ENCODE data around the gene LILRB3.

GRCh38 chr19:54271106-54271505, 48.3 kb upstream of the LILRB3 start:
- TF ChIP-seq, protein P1, sequence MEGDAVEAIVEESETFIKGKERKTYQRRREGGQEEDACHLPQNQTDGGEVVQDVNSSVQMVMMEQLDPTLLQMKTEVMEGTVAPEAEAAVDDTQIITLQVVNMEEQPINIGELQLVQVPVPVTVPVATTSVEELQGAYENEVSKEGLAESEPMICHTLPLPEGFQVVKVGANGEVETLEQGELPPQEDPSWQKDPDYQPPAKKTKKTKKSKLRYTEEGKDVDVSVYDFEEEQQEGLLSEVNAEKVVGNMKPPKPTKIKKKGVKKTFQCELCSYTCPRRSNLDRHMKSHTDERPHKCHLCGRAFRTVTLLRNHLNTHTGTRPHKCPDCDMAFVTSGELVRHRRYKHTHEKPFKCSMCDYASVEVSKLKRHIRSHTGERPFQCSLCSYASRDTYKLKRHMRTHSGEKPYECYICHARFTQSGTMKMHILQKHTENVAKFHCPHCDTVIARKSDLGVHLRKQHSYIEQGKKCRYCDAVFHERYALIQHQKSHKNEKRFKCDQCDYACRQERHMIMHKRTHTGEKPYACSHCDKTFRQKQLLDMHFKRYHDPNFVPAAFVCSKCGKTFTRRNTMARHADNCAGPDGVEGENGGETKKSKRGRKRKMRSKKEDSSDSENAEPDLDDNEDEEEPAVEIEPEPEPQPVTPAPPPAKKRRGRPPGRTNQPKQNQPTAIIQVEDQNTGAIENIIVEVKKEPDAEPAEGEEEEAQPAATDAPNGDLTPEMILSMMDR (IDR thresholded peaks at IDR 0.05), result no peak
- no peak for TF ChIP-seq POLR2A (IDR thresholded peaks at IDR 0.05)

Data from uterus (tissue), 2 donors.